Measurements from ENCODE around the gene ZDHHC1. TPM values are rescaled to one million over a fixed set of nuclear protein-coding genes. Genes with fewer than 3 reads are reported as not detected.

The ZDHHC1 gene
- total RNA-seq, 1 experiment from 2014 or later = 21.5 TPM

- no peak for DNase-seq (ENCODE audit: low spot score)
Measured at GRCh38 chr16:67409631-67410030, 6.6 kb downstream of the ZDHHC1 start.

DNA sequence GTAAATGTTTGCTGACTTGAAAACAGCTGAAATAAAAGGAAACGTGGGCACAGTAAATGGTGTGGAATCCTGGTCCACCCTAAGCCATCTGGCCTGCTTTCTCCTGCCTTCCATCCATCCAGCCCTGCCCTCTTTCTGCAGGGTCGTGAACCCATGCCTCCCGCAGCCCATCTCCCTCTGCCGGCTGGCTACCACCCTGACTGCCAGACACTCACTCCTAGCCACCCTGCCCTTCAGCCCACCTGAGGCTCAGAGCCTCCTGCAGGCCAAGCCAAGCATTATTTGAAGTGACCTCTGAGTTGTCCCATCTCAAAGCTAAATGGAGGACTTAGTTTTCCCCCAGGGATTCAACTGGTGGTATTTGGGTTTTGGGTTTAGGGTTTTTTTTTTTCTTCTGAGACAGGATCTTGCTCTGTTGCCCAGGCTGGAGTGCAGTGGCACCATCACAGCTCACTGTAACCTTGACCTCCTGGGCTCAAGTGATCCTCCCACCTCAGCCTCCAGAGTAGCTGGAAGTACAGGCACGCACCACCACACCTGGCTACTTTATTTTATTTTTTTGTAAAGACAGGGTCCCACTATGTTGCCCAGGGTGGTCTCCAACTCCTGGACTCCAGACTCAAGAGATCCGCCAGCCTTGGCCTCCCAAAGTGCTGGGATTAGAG lies 8.4 kb downstream of the ZDHHC1 start:
- no peak for DNase-seq (ENCODE audit: low spot score)

GRCh38 chr16:67407176-67407787 lies 9.0 kb downstream of the ZDHHC1 start:
- DNase-seq (ENCODE audit: low spot score) = no peak

DNA sequence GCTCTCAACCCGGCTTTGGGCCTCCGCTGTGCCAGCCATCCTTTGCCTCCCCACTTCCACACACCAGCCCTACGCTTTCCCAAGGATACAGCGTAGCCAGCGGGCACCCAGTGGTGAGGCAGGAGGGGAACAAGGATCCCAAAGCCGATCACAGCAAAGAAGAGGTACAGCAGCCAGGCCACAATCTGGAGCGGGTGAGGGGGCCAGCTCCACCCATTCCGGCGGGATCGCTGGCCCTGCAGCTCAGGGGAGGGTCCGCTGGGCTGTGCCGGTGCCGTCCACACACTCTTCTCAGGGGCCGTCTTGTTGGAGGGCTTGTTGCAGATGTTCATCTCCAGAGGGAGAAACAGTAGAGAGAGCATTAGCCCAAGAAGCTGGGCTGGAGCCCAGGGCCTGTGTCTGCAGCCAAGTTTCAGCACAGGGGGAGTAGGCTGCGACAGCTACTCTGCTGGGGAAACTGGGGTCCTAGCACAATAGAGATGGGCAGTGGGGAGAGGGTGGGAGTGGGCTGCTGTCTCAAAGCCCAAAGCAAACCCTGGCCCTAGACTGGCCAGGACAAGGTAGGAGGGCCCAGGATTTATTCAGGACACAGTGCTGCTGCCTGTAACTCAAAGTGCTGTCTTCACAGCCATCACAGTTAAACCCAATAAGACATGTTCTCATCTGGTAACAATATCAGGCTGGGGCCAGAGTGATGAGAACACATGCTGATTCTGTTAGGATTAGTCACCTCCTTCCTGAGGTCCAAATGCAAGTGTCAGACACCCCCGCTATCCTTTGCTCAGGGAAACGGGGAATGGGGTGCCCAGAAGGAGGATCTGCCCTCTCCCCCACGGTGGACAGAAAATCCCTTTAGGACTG lies 9.9 kb downstream of the ZDHHC1 start:
- no peak for DNase-seq (ENCODE audit: low spot score)

- DNase-seq (ENCODE audit: low spot score) = no peak
Measured at GRCh38 chr16:67405336-67405735, 10.9 kb downstream of the ZDHHC1 start.

DNA sequence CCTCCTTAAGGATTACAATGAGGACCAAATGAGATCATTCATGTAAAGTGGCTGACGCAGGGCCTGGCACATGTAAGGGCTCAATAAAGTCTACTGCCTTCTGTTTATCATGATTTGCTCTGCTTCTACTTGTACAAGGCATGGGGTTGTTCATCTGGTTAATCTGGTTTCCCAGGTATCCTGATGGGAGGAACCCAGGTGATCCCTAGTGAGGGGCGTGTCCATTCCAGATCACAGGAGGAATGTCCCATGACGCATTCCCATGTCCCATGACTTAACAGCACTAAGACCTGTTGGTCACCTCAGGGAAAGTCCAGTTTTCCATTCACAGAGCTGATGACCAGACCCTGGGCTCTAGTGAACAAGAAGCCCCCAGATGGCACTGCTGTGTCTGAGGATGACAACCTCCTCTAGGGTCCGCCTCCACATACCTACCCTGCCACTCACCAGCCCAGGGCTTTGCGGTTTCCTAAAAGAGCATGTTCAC lies 11.5 kb downstream of the ZDHHC1 start:
- DNase-seq (ENCODE audit: low spot score) = peak; percentile 99

- DNase-seq (ENCODE audit: low spot score) = no peak
Measured at GRCh38 chr16:67403976-67404555, 12.2 kb downstream of the ZDHHC1 start.

DNA sequence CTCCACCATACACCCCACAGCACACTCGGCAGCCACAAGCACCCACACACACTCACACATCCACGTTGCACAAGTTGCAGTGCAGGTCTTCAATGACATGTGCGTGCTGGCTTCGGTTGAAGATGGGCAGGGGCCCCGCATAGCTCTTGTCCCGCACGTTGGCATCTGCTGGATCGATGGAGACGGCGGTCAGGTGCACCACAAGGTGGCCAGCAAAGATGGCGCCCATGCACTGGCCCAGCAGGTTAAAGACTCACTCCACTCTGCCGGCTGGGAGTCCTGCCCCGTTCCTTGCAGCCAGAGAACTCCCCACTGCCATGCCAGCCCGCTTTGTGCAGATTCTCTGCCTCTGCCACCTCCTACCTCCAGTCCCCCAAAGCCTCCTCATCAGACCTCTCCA lies 15.4 kb downstream of the ZDHHC1 start:
- DNase-seq (ENCODE audit: low spot score) = no peak

DNA sequence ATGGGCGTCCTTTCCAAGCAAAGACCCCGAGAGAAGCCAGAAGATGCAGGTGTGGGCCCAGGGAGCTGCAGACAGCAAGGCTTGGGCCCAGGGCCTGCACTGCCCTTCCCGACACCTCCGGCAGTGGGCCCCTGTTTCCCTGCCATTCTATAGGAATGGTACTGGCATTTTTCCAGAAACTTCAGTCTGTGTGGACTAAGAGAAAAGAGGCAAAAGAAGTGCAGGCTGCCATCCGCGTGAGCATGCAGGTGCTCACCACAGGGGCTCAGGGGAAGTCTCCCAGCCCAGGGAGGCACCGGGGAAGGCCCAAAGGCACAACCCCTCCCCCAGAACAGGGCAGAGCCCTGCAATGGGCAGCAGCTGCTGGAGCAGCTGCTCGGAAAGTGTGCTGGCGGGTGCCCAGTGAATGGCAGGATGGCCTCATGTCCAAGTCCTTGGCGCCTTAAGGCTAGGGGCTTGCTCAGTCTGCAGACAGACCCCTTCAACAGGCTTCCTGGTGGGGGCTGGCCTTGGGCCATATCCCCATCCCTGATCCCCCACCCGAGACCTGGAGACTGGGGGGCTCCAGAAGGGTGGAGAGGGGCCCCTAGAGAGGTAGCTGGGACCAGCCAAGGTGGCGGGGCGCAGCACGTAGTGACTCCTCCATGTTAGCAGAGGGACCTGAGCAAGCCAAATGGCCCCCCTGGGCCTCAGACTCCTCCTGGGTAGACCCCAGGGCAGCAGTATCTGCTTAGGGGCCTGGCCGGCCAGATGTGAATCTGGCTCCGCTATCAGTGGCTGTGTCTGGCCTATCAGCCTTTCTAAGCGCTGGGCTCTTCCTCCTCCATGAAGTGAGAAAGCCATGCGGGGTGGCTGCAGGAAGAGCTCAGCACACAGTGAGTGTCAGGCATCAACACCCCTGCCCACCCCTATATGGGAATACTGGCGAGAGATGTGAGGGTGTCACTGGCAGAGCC lies 16.2 kb downstream of the ZDHHC1 start:
- DNase-seq (ENCODE audit: low spot score) = no peak

GRCh38 chr16:67399218-67399733 lies 17.0 kb downstream of the ZDHHC1 start:
- peak; percentile 62 for DNase-seq (ENCODE audit: low spot score)

DNA sequence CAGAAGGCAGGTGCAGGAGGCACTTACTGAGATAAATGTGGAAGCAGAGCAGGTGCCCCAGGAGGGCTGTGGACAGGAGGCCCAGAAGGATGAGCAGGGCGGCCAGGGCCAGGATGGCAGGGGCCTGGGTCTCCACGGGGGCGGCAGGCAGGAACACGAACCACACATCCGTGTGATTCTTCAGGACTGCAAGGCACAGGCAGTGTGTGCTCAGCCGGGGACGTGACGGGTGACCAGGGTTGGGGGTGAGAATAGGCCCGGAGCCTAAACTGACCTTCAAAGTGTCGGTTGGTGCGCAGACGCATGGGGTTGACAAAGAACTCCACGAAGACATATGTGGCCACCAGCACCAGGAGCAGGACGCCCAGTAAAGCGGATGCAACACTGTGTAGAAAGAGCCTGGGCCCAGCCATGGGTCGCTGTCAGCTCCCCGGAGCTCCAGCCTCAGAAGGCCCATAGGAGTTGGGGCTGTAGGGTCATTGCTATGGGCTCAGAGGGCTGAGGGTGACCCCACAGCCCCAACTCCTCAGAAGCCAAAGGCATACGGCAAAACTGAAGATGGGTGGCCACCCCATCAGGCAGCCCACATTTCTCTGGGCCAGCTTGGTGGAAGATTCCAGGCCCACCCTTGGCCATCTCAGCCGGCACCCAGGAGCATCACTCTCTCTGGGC lies 17.6 kb downstream of the ZDHHC1 start:
- no peak for DNase-seq (ENCODE audit: low spot score)

GRCh38 chr16:67397812-67398545 lies 18.3 kb downstream of the ZDHHC1 start:
- no peak for DNase-seq (ENCODE audit: low spot score)

GRCh38 chr16:67397036-67397801 lies 19.1 kb downstream of the ZDHHC1 start:
- DNase-seq (ENCODE audit: low spot score) = no peak

- peak; percentile 95 for DNase-seq (ENCODE audit: low spot score)
Measured at GRCh38 chr16:67396159-67397035, 19.9 kb downstream of the ZDHHC1 start.

DNA sequence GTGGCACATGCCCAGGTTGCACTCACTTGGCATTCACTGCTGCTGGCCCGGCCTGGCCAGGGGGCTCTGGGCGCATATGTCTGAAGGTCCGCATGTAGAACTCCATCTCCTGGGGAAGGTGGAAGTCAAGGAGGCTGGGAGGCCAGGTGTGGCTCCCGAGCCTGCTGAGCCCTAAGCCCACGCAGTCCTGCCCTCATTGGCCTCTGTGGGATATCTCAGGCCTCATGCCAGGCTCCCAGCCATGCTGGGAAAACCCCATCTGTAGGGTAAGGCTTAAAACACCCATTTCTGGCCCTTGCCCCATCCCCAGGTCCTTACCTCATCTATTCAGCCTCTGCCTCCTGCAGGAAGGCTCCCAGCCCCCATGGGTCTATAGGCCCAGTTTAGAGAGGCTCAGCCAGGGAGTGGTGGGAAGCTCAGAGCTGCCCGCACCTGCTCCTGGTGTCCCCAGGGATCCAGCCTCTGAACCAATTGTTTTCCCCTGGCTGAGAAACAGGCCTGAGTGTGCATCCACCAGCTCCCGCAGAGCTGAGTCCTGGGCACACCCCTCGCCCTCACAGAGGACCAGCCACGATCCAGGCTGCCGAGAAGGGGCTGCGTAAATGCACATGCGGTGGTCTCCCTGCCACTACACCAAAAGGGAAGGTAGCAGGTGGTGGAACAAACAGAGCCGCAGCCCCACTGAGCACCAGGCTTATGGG lies 20.7 kb downstream of the ZDHHC1 start:
- DNase-seq (ENCODE audit: low spot score) = no peak

- no peak for DNase-seq (ENCODE audit: low spot score)
Measured at GRCh38 chr16:67395105-67395457, 21.2 kb downstream of the ZDHHC1 start.
